ENCODE measurements around the gene MPDZ.

GRCh38 chr9:13125261-13125660 lies 154.2 kb downstream of the MPDZ start:
- TF ChIP-seq SIN3A (IDR thresholded peaks at IDR 0.05; ENCODE audit: borderline replicate concordance, insufficient read depth, low read depth, low read length), result no peak
- TF ChIP-seq CTCF (IDR thresholded peaks at IDR 0.05), result no peak
- TF ChIP-seq POLR2AphosphoS5 (IDR thresholded peaks at IDR 0.05; ENCODE audit: low read depth, low read length), result no peak
- TF ChIP-seq REST (IDR thresholded peaks at IDR 0.05; ENCODE audit: insufficient read depth in 1 of 2, low read depth in 2 of 2, low read length in 1 of 2), result no peak
- TF ChIP-seq TCF7L2 (IDR thresholded peaks at IDR 0.05; ENCODE audit: low read depth, low read length), result no peak
